ENCODE measurements around the gene PDE6A. TPM values are rescaled to one million over a fixed set of nuclear protein-coding genes. Genes with fewer than 3 reads are reported as not detected.

PDE6A gene
- polyA plus RNA-seq (ENCODE audit: insufficient read length): 0.06 TPM

DNA sequence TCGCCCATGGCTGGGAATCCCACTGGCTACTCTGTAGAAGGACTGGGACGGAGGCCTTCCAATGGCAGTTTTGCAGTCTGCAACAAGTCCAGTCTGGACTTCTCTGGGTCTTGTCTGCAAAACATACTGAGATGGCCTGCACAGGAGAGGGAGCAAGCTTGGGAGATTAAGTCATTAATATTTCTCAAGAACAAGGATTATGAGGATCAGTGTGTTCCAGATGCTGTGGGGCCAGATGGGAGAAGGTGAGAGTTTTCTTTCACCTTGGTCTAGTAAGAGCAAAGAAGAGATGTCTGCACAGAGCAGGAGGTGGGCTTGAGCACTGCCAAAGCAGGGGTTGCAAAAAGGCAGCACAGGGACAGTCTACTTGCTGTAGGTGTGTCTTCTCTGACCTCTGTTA, at the start of gene PDE6A:
TSS of gene PDE6A (minus strand) at position 128 of the 400 bp plus-strand sequence. CDS start at position 8, 120 bp downstream.
- DNase-seq (ENCODE audit: low read depth): no peak

DNA sequence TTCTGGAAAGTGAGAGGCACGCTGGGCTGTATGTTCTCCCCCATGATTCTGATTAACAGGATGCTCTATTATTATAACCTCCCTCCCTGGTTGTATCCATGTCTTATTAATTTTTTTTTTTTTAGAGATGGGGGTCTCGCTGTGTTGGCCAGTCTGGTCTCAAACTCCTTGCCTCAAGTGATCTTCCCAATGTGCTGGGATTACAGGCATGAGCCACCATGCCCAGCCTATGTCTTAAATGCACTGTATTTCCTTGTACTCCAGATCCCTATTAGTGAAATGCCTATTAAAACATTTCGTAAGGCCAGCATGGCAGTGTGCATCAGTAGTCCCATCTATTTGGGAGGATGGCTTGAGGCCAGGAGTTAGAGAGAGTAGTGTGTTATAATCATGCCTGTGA, 48.9 kb upstream of the PDE6A start:
- no peak for DNase-seq (ENCODE audit: low read depth)

DNA sequence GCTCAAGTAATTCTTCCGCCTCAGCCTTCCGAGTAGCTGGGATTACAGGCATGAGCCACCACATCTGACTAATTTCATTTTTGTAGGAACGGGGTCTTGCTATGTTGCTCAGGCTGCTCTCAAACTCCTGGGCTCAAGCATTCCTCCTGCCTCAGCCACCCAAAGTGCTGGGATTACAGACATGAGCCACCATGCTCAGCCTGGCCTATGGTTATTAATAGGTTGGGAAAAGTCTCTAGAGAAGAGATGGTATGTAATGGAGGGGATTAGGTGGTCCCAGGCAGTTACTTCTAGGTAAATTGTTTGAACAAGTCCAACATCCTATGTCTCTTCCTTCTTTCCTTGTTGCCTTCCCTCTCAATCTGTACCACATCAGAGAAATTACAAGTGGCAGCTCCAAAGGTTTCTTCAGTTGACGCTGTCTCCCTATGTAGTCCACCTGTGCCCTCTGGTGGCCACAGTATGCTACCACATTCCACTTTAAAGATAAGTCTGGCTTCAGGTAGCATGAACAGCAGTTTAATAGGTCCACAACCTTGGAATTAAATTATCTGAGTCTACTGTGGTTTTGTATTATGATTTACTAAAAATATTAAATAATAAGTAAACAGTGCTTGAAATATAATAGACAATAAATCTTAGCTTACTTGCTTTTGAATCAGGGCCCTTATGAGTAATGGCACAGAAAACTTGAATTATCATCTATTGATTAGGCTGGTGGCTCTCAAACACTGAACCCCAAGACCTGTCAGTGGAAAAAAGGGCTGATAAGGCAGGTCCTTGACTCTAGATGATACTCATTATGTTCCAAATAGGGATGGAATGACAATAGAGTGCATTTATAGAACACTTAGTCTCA, 46.2 kb upstream of the PDE6A start:
- DNase-seq (ENCODE audit: low read depth): peak; percentile 45

DNA sequence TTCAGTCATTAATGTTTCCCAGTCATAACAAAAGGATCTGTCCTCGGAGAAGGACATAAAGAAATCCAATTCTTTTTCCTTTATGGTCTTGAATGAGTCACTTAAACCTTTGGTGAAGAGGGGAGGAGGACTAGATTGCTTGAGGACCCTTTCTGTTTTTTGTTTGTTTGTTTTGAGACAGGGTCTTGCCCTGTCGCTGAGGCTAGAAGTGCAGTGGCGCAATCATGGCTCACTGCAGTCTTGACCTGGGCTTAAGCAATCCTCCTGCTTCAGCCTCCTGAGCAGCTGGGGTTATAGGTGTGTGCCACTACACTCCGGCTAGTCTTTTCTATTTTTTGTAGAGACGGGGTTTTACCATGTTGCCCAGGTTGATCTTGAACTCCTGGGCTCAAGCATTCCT, 43.5 kb upstream of the PDE6A start:
- DNase-seq (ENCODE audit: low read depth): no peak

DNA sequence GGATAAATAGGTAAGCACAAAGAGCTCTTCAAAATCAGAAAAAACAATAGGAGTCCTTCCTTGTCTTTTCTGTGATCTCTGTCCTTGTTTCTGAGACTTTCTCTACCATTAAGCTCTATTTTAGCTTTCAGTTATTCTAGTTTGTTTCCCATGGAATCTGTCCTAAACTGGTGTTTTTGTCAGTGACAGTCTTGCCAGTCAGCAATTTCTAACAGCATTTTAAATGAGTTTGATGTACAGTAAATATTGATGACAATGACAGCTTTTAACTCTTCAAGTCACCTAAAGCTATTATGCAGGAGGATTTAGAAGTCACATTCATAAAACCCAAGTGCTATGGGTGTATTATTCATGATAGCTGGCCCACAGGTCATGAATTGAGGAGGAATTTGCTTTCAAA, 37.9 kb upstream of the PDE6A start:
- DNase-seq (ENCODE audit: low read depth): no peak

DNA sequence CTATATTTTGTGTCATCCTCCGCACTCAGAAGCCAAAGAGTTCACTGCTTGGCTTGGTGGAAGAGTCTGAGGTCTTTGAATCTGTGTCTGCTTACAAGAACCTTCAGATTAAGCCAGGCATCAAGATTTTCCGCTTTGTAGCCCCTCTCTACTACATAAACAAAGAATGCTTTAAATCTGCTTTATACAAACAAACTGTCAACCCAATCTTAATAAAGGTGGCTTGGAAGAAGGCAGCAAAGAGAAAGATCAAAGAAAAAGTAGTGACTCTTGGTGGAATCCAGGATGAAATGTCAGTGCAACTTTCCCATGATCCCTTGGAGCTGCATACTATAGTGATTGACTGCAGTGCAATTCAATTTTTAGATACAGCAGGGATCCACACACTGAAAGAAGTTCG, 36.6 kb upstream of the PDE6A start:
- no peak for DNase-seq (ENCODE audit: low read depth)

DNA sequence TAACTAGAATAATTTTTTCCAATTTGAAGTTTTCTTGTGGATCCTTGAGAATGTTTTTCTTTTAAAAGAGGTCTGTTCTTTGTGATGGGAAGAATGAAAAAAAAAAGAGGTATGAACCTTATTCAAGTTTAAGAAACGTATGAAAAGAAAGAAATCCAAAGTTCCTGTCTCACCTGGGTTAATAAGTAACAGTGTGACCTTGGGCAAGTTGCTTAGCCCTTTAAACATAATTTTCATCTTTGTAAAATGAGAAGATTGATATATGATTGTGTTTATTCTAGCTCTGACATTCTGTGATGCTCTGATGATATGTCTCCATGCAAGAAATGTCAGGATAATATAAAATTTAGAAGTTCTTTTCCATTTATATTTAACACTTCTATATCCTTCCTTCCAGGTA, 35.3 kb upstream of the PDE6A start:
- DNase-seq (ENCODE audit: low read depth): no peak

DNA sequence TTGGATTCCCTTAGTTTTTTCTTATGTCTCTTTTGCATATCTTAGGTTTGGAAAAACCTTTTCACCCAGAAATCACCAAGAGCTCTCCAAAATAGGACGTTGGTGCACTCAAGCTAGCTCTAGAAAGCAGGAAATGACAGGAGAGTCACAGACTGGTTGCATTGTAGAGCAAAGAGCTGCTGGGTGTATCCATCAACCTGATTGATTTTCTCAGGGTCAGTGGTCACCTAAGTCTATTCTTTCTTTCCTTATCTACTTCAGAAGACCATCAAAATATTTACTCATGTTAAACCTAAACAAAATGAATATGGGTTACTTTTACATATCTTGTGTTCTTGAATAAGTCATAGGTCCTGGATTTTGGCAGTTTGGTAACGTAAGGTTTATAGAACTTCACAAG, 30.8 kb upstream of the PDE6A start:
- DNase-seq (ENCODE audit: low read depth): no peak

DNA sequence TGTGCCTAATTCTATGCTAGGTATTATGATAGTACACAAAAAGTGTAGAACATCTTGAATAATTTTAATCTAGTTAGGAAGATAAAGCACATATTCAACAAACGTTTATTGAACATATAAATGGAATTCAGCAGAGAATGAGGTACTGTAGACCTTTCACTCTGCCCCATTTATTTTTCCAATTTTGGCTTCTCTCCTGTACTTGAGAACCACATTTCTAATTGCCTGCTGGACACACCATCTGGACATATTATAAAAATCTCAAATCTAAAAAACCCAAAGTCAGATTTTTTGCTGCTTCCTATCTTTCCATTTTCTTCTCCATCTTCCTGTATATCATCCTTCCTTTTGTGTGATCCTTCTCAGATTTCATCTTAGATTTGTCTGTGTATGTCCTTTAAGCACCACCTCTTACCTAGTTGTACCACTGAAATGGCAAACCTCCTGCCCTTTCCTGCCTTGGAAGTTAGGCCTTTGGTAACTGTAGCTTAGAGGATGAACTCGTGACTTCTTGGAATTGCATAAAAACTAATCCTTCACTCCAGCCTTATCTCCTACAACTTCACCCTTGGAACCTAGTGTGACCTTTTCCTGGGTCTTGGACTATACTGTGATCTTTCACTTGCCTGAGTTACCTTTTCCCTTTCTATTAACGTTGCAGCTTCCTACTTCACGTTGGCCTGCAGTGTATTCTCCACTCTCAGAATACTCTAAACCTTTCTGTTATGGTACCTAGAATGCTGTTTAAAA, 24.8 kb upstream of the PDE6A start:
- DNase-seq (ENCODE audit: low read depth): no peak

DNA sequence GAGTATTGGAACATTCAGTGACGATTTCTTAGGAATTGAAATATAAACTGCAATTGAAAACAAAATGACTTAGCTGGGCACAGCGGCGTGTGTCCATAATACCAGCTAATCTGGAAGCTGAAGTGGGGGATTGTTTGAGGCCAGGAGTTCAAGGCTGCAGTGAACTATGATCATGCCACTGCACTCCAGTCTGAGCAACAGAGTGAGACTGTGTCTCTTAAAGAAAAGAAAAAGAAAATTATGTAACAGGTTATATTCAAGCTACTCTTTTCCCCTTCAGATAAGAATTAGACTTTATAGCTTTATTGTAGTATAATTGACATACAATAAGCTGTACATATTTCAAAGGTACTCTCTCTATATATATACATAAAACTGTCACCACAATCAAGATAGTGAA, 22.4 kb upstream of the PDE6A start:
- DNase-seq (ENCODE audit: low read depth): no peak

DNA sequence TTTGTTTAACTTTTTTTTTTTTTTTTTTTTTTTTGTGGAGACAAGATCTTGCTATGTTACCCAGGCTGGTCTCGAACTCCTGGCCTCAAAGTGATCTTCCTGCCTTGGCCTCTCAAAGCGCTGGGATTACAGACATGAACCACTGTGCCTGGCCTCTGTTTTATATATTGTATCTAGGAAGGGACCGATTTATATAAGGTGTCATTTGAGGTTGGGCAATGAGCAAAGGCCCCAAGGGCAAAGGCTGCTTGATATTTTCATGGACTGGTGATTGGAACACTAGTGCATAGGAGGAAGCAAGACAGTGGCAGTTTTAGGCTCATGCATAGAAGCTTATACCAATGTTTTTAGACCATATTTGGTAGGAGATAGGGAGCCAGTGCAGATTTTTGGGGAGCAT, 19.1 kb upstream of the PDE6A start:
- no peak for DNase-seq (ENCODE audit: low read depth)

DNA sequence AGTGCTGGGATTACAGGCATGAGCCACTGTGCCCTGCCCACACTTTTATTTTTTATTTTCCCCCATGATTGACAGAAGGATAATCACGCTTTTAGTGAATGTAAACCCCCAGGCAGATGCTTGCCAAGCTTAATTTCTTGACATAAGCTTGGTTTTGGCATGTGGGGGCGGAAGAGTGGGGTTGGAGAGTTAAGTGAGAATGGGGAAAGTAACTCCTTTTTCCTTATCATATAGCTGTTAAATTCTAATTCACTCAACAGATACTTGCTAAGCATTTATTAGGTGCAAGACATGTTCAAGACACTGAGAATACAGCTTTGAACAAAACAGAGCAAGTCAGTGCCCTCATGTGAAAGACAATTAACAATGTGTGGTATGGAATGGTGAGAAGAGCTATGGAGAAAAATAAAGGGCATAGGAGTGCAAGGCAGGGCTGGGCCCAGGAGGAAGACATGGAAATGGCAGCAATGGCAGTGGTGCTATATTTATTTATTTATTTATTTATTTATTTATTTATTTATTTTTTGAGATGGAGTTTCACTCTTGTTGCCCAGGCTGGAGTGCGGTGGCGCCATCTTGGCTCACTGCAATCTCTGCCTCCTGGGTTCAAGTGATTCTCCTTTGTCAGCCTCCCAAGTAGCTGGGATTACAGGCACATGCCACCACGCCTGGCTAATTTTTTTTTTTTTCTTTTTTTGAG, 18.2 kb upstream of the PDE6A start:
- no peak for DNase-seq (ENCODE audit: low read depth)

DNA sequence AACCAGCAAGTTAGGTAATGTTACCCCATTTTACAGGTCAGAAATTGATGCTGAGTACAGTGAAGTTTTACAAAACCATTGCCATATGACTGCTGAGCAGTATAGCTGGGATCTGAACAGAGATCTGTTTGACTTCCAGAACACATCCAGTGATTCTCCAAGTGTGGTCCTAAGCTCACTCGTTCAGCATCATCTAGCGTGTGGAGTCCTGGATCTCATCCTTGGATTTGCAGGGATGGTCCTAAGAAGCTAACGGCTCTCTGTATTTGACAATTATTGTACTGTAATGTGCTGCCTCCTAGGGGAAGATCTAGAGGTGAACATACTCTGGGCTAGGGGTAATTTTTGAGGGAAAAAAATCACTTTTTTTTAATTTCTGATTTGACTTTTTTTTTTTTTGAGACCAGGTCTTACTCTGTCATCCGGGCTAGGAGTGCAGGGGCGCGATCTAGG, 17.4 kb upstream of the PDE6A start:
- no peak for DNase-seq (ENCODE audit: low read depth)

DNA sequence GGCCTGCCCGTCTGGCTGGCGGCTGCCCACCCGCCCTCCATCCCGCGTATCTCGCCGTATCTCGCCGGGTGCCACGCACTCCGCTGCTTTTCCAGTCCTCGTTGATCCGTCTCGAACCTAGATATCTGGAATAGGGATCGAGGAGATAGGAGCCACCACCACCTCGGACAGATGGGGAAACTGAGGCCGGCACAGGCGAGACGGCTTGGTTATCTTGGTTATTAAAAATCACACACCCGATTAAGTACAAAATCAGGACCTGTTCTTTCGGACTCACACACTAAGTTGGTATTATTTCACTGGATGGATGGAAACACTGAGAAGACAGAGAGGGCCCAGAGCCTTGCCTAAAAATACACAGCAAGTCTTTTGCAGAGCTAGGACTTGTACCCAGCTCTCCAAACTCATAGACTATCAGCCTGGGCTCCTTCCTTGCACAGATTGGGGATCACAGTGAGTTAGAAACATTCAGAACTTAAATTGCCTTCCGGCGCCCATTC, 16.6 kb upstream of the PDE6A start:
- no peak for DNase-seq (ENCODE audit: low read depth)

DNA sequence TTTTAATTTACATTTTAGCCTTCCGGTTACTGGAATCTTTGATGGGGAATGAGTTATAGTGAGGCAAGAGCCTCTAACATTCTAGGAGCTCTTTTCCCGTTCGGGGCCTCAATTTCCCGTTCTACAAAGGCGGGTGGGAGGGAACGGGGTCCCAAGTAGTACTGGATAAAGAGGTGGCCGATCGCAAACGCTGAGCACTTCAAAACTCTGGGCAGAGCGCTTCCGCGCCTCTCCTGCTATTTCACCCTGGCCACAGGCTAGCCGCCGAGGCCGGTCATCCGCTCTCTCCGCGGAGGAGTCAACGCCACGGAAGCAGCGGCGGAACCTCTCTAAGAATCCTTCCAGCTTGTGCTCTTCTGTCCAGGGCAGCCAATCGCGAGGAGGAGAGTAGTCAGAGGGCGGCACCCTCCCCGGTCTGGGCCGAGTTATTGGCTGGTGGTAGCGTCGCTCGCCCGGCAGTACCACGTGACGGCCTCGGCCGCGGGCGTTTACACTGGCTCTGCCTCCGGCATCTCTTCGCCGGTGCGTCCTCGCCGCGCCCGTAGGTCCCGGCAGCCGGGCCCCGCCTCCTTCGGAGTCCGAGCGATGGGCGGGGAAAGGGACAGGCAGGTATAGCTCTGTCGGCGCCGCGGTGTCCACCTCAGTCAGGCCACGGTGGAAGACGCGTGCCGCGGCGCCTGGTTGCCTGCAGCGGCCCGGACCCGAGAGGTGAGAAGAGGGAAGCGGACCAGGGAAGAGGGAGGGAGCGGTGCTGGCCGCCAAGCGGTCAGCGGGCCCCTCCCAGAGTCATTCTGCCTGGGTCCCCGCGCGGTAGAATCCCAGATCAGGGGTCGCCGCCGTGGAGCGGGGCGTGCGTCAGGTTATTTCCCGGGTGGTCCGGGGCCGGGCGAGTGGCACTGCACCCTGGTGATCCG, 15.9 kb upstream of the PDE6A start, which contains the start of gene SLC26A2:
TSS of gene SLC26A2 (plus strand) at position 487 of the 914 bp plus-strand sequence. CDS start 16,895 bp downstream, outside the sequence.
- DNase-seq (ENCODE audit: low read depth): peak; percentile 89

DNA sequence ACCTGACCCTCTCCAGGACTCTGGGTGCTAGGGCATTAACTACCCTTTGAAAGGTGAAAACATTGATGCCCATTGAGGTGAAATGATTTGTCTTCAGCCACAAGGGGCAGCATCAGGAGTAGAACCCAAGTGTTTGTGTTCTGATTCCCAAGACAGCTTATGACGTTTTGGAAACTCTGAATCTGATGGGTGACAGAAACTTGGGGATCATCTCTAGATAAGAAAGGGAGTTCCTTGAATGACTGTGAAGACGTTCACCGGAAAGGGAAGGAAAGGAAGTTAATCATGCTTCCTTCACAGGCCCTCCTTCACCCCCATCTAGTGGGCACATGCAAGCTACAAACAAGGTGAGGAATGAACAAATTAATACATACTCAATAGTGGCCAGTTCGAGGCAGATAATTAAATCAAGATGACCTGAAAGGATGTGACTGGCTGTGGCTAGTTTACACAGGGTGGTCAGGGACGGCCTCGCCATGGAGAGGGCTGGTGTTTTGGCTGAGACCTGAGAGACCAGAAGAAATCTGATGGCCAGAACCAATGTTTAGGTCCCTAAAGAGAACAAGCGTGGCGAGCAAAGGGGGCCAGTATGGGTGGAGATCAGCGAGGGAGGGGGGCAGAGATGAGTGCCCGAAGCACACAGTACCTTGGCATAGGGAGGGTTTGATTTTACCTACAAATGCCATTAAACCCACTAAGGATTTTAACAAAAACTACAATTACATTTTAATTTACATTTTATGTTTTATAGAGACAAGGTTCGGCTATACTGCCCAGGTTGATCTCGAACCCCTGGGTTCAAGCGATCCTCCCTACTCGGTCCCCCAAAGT, 15.0 kb upstream of the PDE6A start:
- no peak for DNase-seq (ENCODE audit: low read depth)

DNA sequence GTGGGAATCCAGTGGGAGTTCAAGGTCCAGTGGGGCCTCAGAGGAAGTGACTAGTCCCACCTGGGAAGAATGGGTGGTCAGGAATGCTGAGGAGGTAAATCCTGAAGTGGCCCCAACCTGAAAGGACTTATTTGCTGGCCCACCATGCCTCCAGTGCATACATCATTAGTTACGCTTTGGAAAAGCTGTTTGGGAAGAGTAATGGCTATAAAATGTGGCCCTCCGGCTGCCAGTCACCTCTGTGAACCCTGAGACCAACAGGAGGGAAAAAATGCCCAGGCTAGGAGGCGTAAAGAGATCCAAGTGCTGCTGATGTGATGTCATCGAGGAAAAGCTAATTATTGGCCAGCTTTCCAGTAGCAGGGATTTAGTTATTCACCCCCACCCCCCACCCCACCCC, 13.3 kb upstream of the PDE6A start:
- no peak for DNase-seq (ENCODE audit: low read depth)

DNA sequence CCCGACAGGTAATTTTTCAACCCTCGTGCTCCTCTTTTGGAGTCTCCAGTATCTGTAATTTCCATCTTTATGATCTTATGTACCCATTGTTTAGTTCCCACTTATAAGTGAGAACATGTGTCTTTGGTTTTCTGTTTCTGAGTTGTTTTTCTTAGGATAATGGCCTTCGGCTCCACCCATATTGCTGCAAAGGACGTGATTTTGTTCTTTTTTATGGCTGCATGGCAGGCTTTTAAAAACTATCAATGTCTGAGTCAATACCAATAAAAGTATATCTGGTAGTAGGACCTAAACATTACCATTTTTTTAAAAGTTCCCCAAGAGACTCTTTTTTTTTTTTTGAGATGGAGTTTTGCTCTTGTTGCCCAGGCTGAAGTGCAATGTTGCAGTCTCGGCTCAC, 12.1 kb upstream of the PDE6A start:
- no peak for DNase-seq (ENCODE audit: low read depth)

DNA sequence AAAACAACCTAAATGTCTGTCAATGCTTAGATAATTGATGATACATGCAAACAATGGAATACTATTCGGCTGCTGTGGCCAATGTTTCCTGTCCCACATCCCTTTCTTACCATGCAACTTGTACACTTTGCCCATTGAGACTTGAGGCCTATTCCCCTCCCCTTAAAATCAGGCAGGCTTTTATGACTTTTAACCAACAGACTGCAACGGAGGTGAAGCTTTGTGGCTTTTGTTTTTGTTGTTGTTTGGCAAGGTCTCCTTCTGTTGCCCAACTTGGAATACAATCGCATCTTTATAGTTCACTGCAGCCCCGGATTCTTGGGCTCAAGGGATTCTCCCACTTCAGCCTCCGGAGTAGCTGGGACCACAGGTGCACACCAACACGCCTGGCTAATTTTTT, 10.2 kb upstream of the PDE6A start:
- DNase-seq (ENCODE audit: low read depth): no peak
